ENCODE results near the gene MROH2B. TPM values are rescaled to one million over a fixed set of nuclear protein-coding genes. Genes with fewer than 3 reads are reported as not detected.

Gene MROH2B
- total and polyA plus RNA-seq, 2 donors (not counting 1 experiment from before 2014, with no cell fraction given), result not detected

DNA sequence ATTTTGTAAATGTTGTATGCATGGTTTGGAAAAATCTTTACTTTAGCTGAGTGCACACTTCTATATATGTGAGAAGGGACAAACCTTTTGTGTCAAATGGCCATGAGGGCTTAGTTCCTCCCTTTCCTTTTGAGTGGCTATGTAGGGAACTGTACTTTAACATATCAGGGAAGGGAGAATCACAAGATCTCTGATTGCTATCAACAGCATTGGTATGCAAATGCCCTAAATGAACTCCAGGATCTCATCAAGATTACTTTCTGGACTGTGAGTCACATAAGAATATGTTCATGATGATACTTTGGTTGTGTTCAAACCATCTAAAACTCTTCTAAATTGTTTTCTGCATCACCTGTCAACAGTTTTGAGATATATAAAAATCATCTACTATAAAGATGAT, 31.2 kb upstream of the MROH2B start:
- H3K27ac Mint-ChIP-seq, result no peak overlapping the region

DNA sequence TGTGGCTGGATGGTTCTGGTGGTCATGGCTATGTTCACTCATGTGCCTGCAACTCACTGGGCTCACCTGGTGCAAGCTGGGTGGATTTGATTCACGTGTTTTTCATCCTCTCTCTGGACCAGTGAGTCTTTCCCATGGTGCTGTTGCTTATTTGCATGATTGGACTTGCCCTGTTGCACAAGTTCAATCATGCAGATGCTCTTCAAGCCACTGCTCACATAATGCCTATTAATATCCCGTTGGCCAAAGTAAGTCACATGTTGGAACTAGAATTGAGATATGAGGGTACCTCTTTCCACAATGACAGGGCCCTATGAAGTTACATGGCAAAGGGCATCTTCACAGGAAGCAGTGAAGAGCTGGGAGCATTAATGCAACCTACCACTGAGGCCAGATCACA, 26.5 kb upstream of the MROH2B start:
- CTCF ChIA-PET, result no interaction called here
- POLR2A ChIA-PET, result no interaction called here
- H3K9ac ChIP-seq (ENCODE audit: low read length), result no peak overlapping the region
- no peak overlapping the region for H3K4me3 ChIP-seq (ENCODE audit: control extremely low read depth in 1 of 5, extremely low read depth in 1 of 5, insufficient read depth in 1 of 5, low read depth in 2 of 5, low read length in 4 of 5)
- H3K79me2 ChIP-seq (ENCODE audit: control insufficient read depth, insufficient read depth, low read length), result no peaks in the 10 kb centered on the region
- no peaks in the 10 kb centered on the region for H4K20me1 ChIP-seq (ENCODE audit: control insufficient read depth, insufficient read depth, low read length, poor library complexity, severe bottlenecking)
- Mint-ChIP-seq H3K9me3 (ENCODE audit: insufficient read depth) (no peaks in the 10 kb centered on the region), H3K4me1 (no peaks in the 10 kb centered on the region), H3K27me3 (peaks cover 2% of the 10 kb centered on the region), H3K27ac (no peak overlapping the region), H3K4me3 (no peak overlapping the region)
- intact Hi-C loops (cut with micrococcal nuclease), result no loop called here
- H3K4me2 ChIP-seq (replicated peaks; ENCODE audit: low read depth, low read length, poor library complexity, severe bottlenecking), result no peak overlapping the region
- H3K27ac ChIP-seq (ENCODE audit: low read length in 2 of 2), result no peak overlapping the region
- 17% methylated on average over 1 of the region's 2 CpGs for WGBS (ENCODE audit: insufficient coverage)
- no peak for ATAC-seq (ENCODE audit: low read depth)
- no peaks in the 10 kb centered on the region for H3K9me3 ChIP-seq (ENCODE audit: control extremely low read depth in 1 of 3, control insufficient read depth in 2 of 3, insufficient read depth in 1 of 3, low read length in 2 of 3)
- H3K4me1 ChIP-seq (ENCODE audit: control insufficient read depth in 2 of 2, insufficient read depth in 2 of 2, low read length in 2 of 2), result no peaks in the 10 kb centered on the region
- TF ChIP-seq, protein P1, sequence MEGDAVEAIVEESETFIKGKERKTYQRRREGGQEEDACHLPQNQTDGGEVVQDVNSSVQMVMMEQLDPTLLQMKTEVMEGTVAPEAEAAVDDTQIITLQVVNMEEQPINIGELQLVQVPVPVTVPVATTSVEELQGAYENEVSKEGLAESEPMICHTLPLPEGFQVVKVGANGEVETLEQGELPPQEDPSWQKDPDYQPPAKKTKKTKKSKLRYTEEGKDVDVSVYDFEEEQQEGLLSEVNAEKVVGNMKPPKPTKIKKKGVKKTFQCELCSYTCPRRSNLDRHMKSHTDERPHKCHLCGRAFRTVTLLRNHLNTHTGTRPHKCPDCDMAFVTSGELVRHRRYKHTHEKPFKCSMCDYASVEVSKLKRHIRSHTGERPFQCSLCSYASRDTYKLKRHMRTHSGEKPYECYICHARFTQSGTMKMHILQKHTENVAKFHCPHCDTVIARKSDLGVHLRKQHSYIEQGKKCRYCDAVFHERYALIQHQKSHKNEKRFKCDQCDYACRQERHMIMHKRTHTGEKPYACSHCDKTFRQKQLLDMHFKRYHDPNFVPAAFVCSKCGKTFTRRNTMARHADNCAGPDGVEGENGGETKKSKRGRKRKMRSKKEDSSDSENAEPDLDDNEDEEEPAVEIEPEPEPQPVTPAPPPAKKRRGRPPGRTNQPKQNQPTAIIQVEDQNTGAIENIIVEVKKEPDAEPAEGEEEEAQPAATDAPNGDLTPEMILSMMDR (IDR thresholded peaks at IDR 0.05), result no peak
- no peak for TF ChIP-seq EZH2 (IDR thresholded peaks at IDR 0.05; ENCODE audit: borderline replicate concordance, insufficient read depth, low read depth, low read length, poor library complexity, severe bottlenecking)
- no peak for DNase-seq
- H3K27me3 ChIP-seq (replicated peaks in 1 of 4; ENCODE audit: control extremely low read depth in 1 of 4, control insufficient read depth in 3 of 4, insufficient read depth in 4 of 4, low read length in 3 of 4), result no peaks in the 10 kb centered on the region
- H3K36me3 ChIP-seq (replicated peaks in 1 of 2; ENCODE audit: control extremely low read depth in 1 of 2, control insufficient read depth in 1 of 2, extremely low read depth in 1 of 2, insufficient read depth in 2 of 2, low read length in 1 of 2), result no peaks in the 10 kb centered on the region
- H2AFZ ChIP-seq (ENCODE audit: insufficient read depth, low read depth, low read length, poor library complexity, severe bottlenecking), result no peak overlapping the region

More for the DNA sequence above, 31.2 kb upstream of the MROH2B start:
- H3K79me2 ChIP-seq (ENCODE audit: control insufficient read depth, insufficient read depth, low read length), result no peaks in the 10 kb centered on the region
- no peak overlapping the region for H3K4me3 ChIP-seq (ENCODE audit: control extremely low read depth in 1 of 5, extremely low read depth in 1 of 5, insufficient read depth in 1 of 5, low read depth in 2 of 5, low read length in 4 of 5)
- Mint-ChIP-seq H3K9me3 (ENCODE audit: insufficient read depth) (no peaks in the 10 kb centered on the region), H3K27me3 (peaks cover 2% of the 10 kb centered on the region), H3K4me1 (no peaks in the 10 kb centered on the region), H3K4me3 (no peak overlapping the region)
- H3K4me1 ChIP-seq (ENCODE audit: control insufficient read depth in 2 of 2, insufficient read depth in 2 of 2, low read length in 2 of 2), result no peaks in the 10 kb centered on the region
- POLR2A ChIA-PET, result no interaction called here
- no peak for TF ChIP-seq EZH2 (IDR thresholded peaks at IDR 0.05; ENCODE audit: borderline replicate concordance, insufficient read depth, low read depth, low read length, poor library complexity, severe bottlenecking)
- TF ChIP-seq, protein P1 (IDR thresholded peaks at IDR 0.05), result no peak
- no peaks in the 10 kb centered on the region for H4K20me1 ChIP-seq (ENCODE audit: control insufficient read depth, insufficient read depth, low read length, poor library complexity, severe bottlenecking)
- H3K9me3 ChIP-seq (ENCODE audit: control extremely low read depth in 1 of 3, control insufficient read depth in 2 of 3, insufficient read depth in 1 of 3, low read length in 2 of 3), result no peaks in the 10 kb centered on the region
- intact Hi-C loops (cut with micrococcal nuclease), result no loop called here
- ATAC-seq (ENCODE audit: low read depth) (no peak), DNase-seq (no peak)
- H3K36me3 ChIP-seq (replicated peaks in 1 of 2; ENCODE audit: control extremely low read depth in 1 of 2, control insufficient read depth in 1 of 2, extremely low read depth in 1 of 2, insufficient read depth in 2 of 2, low read length in 1 of 2), result no peaks in the 10 kb centered on the region
- no peaks in the 10 kb centered on the region for H3K27me3 ChIP-seq (replicated peaks in 1 of 4; ENCODE audit: control extremely low read depth in 1 of 4, control insufficient read depth in 3 of 4, insufficient read depth in 4 of 4, low read length in 3 of 4)
- H2AFZ ChIP-seq (ENCODE audit: insufficient read depth, low read depth, low read length, poor library complexity, severe bottlenecking), result no peak overlapping the region
- CTCF ChIA-PET, result no interaction called here
- no peak overlapping the region for H3K4me2 ChIP-seq (replicated peaks; ENCODE audit: low read depth, low read length, poor library complexity, severe bottlenecking)
- H3K9ac ChIP-seq (ENCODE audit: low read length), result no peak overlapping the region
- H3K27ac ChIP-seq (ENCODE audit: low read length in 2 of 2), result no peak overlapping the region
